ENCODE data around the gene OR51D1. TPM values are rescaled to one million over a fixed set of nuclear protein-coding genes. Genes with fewer than 3 reads are reported as not detected.

The OR51D1 gene
- total and polyA plus RNA-seq, 2 experiments from 2014 or later, result not detected

- H3K27me3 ChIP-seq (replicated peaks; ENCODE audit: insufficient read depth), result no peaks in the 10 kb centered on the region
- no peaks in the 10 kb centered on the region for H3K9me2 ChIP-seq (ENCODE audit: insufficient read depth)
- peaks cover 8% of the 10 kb centered on the region; the same call in 1 of the 2 replicates for H3K79me2 ChIP-seq (ENCODE audit: insufficient read depth)
- peak overlapping the region; percentile 95 for H3K4me2 ChIP-seq (ENCODE audit: unreplicated experiment)
- in situ Hi-C loops (cut with MboI), result no loop called here
- DNase-seq, result peak; percentile 36
- H3K4me1 ChIP-seq (ENCODE audit: insufficient read depth), result peaks cover 5% of the 10 kb centered on the region; the same call in 1 of the 2 replicates
- H3K27ac ChIP-seq, result no peak overlapping the region
- no peaks in the 10 kb centered on the region for H3K9me3 ChIP-seq (ENCODE audit: low read depth)
- H4K20me1 ChIP-seq (ENCODE audit: insufficient read depth), result no peaks in the 10 kb centered on the region
- no peaks in the 10 kb centered on the region for H3F3A ChIP-seq (ENCODE audit: insufficient read depth)
- H2AFZ ChIP-seq, result peak overlapping the region; percentile 99
- 64 to 89% methylated on average over 1 of the region's 1 CpG for WGBS, 2 experiments (ENCODE audit: low coverage in 1 of 2, low lambda C conversion rate in 2 of 2, missing lambda C conversion rate in 2 of 2)
- TF ChIP-seq EZH2 (IDR thresholded peaks at IDR 0.05; ENCODE audit: insufficient read depth, poor library complexity, severe bottlenecking), result no peak
- no peak for TF ChIP-seq EZH2phosphoT487 (IDR thresholded peaks at IDR 0.05; ENCODE audit: insufficient read depth, low read depth)
- H3K9ac ChIP-seq, result peak overlapping the region; percentile 89; the same call in 1 of the 2 replicates
- peak overlapping the region; percentile 82 for H3K4me3 ChIP-seq
- no peaks in the 10 kb centered on the region for H3K36me3 ChIP-seq (ENCODE audit: low read depth)
Observed at GRCh38 chr11:4606231-4607015, 30.9 kb upstream of the OR51D1 start.

- Histone ChIP-seq H3K27me3 (replicated peaks; ENCODE audit: insufficient read depth) (no peaks in the 10 kb centered on the region), H3K27ac (no peak overlapping the region), H3K4me2 (ENCODE audit: unreplicated experiment) (peak overlapping the region; percentile 95), H3K9me3 (ENCODE audit: low read depth) (no peaks in the 10 kb centered on the region), H3K4me1 (ENCODE audit: insufficient read depth) (peaks cover 5% of the 10 kb centered on the region; the same call in 1 of the 2 replicates), H2AFZ (peak overlapping the region; percentile 99), H3F3A (ENCODE audit: insufficient read depth) (no peaks in the 10 kb centered on the region), H3K9me2 (ENCODE audit: insufficient read depth) (no peaks in the 10 kb centered on the region), H4K20me1 (ENCODE audit: insufficient read depth) (no peaks in the 10 kb centered on the region), H3K9ac (peak overlapping the region; percentile 89), H3K79me2 (ENCODE audit: insufficient read depth) (peaks cover 8% of the 10 kb centered on the region; the same call in 1 of the 2 replicates), H3K36me3 (ENCODE audit: low read depth) (no peaks in the 10 kb centered on the region), H3K4me3 (peak overlapping the region; percentile 82)
- TF ChIP-seq EZH2 (IDR thresholded peaks at IDR 0.05; ENCODE audit: insufficient read depth, poor library complexity, severe bottlenecking) (no peak), EZH2phosphoT487 (IDR thresholded peaks at IDR 0.05; ENCODE audit: insufficient read depth, low read depth) (no peak)
- 57 to 61% methylated on average over 6 of the region's 6 CpGs for WGBS, 2 experiments (ENCODE audit: low coverage in 1 of 2, low lambda C conversion rate in 2 of 2, missing lambda C conversion rate in 2 of 2)
- in situ Hi-C loops (cut with MboI), result no loop called here
- DNase-seq, result peak; percentile 43
Observed at GRCh38 chr11:4607096-4607495, 30.2 kb upstream of the OR51D1 start.

- Histone ChIP-seq H3K27me3 (replicated peaks; ENCODE audit: insufficient read depth) (no peaks in the 10 kb centered on the region), H3K4me3 (peak within 1 kb of the TSS; percentile 82), H2AFZ (peak within 1 kb of the TSS; percentile 99), H3K9me2 (ENCODE audit: insufficient read depth) (no peaks in the 10 kb centered on the region), H3K79me2 (ENCODE audit: insufficient read depth) (peaks cover 8% of the 10 kb centered on the region; the same call in 1 of the 2 replicates), H3K36me3 (ENCODE audit: low read depth) (no peaks in the 10 kb centered on the region), H3F3A (ENCODE audit: insufficient read depth) (no peaks in the 10 kb centered on the region), H3K4me2 (ENCODE audit: unreplicated experiment) (peak within 1 kb of the TSS; percentile 95), H4K20me1 (ENCODE audit: insufficient read depth) (no peaks in the 10 kb centered on the region), H3K27ac (peak within 1 kb of the TSS; percentile 79), H3K9me3 (ENCODE audit: low read depth) (no peaks in the 10 kb centered on the region), H3K9ac (peak within 1 kb of the TSS; percentile 89), H3K4me1 (ENCODE audit: insufficient read depth) (peaks cover 5% of the 10 kb centered on the region; the same call in 1 of the 2 replicates)
- no peak for TF ChIP-seq EZH2 (IDR thresholded peaks at IDR 0.05; ENCODE audit: insufficient read depth, poor library complexity, severe bottlenecking)
- 5 to 6% methylated on average over 35 to 42 of the region's 43 CpGs for WGBS, 2 experiments (ENCODE audit: low coverage in 1 of 2, low lambda C conversion rate in 2 of 2, missing lambda C conversion rate in 2 of 2)
- peak; percentile 97 for DNase-seq
- in situ Hi-C loops (cut with MboI), result no loop called here
Observed at GRCh38 chr11:4607781-4608666, 29.3 kb upstream of the OR51D1 start, which contains the start of gene TRIM68. TRIM68 (minus strand) TSS chr11:4608231; CDS start chr11:4605504, 2,727 bp downstream.
